ENCODE data around the gene ABCC10. TPM values are rescaled to one million over a fixed set of nuclear protein-coding genes. Genes with fewer than 3 reads are reported as not detected.
"Not testable (repeated sequence)": the region's sequence is repeated elsewhere in the genome, so short reads cannot be mapped to it uniquely, and the experiment has no call there.

ABCC10 gene
- total RNA-seq, 1 donor from 2014 or later = 43.2 TPM

- no peak overlapping the region for H3K4me3 Mint-ChIP-seq (ENCODE audit: unreplicated experiment)
- H3K9me3 Mint-ChIP-seq (ENCODE audit: low read depth) = no peaks in the 10 kb centered on the region
- no peaks in the 10 kb centered on the region for H3K27me3 Mint-ChIP-seq (ENCODE audit: low read depth)
- peaks cover 5% of the 10 kb centered on the region for H3K36me3 Mint-ChIP-seq (ENCODE audit: low read depth)
- no peak for DNase-seq (ENCODE audit: low spot score)
- H3K27ac Mint-ChIP-seq (ENCODE audit: unreplicated experiment) = no peak overlapping the region
- H3K4me1 Mint-ChIP-seq (ENCODE audit: low read depth) = peaks cover 57% of the 10 kb centered on the region
- TF ChIP-seq, protein P1, sequence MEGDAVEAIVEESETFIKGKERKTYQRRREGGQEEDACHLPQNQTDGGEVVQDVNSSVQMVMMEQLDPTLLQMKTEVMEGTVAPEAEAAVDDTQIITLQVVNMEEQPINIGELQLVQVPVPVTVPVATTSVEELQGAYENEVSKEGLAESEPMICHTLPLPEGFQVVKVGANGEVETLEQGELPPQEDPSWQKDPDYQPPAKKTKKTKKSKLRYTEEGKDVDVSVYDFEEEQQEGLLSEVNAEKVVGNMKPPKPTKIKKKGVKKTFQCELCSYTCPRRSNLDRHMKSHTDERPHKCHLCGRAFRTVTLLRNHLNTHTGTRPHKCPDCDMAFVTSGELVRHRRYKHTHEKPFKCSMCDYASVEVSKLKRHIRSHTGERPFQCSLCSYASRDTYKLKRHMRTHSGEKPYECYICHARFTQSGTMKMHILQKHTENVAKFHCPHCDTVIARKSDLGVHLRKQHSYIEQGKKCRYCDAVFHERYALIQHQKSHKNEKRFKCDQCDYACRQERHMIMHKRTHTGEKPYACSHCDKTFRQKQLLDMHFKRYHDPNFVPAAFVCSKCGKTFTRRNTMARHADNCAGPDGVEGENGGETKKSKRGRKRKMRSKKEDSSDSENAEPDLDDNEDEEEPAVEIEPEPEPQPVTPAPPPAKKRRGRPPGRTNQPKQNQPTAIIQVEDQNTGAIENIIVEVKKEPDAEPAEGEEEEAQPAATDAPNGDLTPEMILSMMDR (IDR thresholded peaks at IDR 0.05) = no peak
Measured at GRCh38 chr6:43494766-43495165, 67.4 kb downstream of the ABCC10 start.

DNA sequence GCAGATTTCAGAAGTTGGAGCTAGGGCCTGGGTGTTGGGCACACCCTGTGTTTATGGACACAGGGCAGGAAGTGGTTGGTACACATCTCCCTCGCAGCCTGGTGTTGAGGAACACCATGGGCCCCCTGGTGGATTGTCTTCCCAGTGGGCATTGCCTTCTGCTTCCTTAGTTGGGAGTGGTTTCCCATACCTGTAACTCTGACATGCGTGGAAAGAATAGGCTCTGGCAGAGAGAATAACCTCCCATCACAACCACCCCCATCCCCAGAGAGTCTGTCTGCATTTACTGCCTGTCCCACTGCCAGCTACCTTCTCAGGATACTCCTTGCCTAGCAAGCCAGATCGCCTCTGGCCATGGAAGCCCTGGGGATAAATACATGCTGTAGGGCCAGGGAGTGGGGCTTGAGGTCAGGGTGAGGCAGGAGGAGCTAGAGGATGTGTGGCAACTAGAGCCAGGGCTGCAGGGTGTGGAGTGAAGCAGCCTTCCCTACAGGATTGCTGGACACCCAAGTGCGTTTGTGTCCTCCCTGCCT lies 68.1 kb downstream of the ABCC10 start:
- no peak overlapping the region for H3K4me3 Mint-ChIP-seq (ENCODE audit: unreplicated experiment)
- no peaks in the 10 kb centered on the region for H3K9me3 Mint-ChIP-seq (ENCODE audit: low read depth)
- H3K4me1 Mint-ChIP-seq (ENCODE audit: low read depth) = peaks cover 52% of the 10 kb centered on the region
- peaks cover 8% of the 10 kb centered on the region for H3K36me3 Mint-ChIP-seq (ENCODE audit: low read depth)
- TF ChIP-seq, protein P1 (IDR thresholded peaks at IDR 0.05) = peak; percentile 63
- no peak for DNase-seq (ENCODE audit: low spot score)
- peak overlapping the region; percentile 59 for H3K27ac Mint-ChIP-seq (ENCODE audit: unreplicated experiment)
- H3K27me3 Mint-ChIP-seq (ENCODE audit: low read depth) = no peaks in the 10 kb centered on the region

DNA sequence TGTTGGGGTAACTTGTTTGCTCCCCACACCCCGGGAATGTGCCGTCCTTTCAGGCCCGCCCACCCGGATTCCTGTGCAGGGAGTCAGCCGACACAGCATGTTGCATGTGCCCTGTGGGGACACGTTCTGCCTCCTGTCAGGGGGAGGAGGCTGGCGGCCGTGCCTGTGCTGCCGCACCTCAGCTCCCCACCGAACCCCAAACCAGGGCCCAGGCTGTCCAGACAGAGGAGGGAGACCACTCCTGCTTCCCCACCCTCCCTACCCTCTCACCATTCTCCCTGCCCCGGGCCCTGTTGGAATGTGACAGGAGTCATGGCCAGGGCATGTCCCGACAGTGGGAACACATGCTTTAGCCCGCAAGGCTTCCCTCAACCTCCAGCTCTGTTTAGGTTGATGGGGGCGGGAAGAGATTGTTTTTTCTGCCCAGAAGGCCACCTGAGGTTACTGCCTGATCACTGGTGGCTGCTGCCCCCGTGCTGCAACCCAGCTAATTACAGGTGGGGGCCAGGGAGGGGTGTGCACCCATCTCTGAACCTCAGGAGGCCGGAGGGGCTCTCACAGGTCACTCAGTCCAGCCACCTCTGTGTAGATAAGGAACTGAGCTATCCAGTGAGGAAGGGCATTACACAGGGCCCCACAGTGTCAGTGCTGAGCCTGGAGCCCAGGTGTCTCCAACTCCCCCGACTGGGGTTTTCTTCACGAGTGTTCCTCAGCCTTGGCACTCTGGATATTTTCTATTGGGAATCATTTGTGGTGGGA lies 69.2 kb downstream of the ABCC10 start:
- no peaks in the 10 kb centered on the region for H3K27me3 Mint-ChIP-seq (ENCODE audit: low read depth)
- TF ChIP-seq, protein P1 (IDR thresholded peaks at IDR 0.05) = peak; percentile 81
- no peak overlapping the region for H3K4me3 Mint-ChIP-seq (ENCODE audit: unreplicated experiment)
- peaks cover 13% of the 10 kb centered on the region for H3K36me3 Mint-ChIP-seq (ENCODE audit: low read depth)
- no peak for DNase-seq (ENCODE audit: low spot score)
- peak overlapping the region; percentile 59 for H3K27ac Mint-ChIP-seq (ENCODE audit: unreplicated experiment)
- no peaks in the 10 kb centered on the region for H3K9me3 Mint-ChIP-seq (ENCODE audit: low read depth)
- H3K4me1 Mint-ChIP-seq (ENCODE audit: low read depth) = peaks cover 52% of the 10 kb centered on the region

GRCh38 chr6:43497129-43497396 lies 69.7 kb downstream of the ABCC10 start:
- Mint-ChIP-seq H3K36me3 (ENCODE audit: low read depth) (peaks cover 16% of the 10 kb centered on the region), H3K27ac (ENCODE audit: unreplicated experiment) (no peak overlapping the region), H3K4me1 (ENCODE audit: low read depth) (peaks cover 48% of the 10 kb centered on the region), H3K9me3 (ENCODE audit: low read depth) (no peaks in the 10 kb centered on the region), H3K27me3 (ENCODE audit: low read depth) (no peaks in the 10 kb centered on the region), H3K4me3 (ENCODE audit: unreplicated experiment) (no peak overlapping the region)
- no peak for DNase-seq (ENCODE audit: low spot score)
- TF ChIP-seq, protein P1 (IDR thresholded peaks at IDR 0.05) = no peak

DNA sequence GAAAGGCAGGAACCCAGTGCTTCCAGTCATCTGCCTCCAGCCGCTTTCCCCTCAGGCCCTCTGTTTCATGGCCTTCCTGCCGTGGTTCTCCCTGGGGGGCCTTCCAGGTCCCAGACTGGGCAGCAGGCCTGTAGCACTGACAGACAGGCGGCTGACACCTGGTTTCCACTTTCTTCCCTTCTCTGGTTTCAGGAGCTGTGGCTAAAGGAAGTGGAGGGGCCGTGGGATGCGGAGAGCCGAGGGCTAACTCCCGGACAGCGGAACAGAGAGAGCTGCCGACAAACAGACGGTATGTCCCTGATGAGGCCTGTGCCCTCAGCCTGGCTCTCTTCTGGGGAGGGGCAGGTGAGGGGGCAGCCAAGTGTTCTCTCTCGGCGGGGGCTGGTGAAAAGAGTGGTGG lies 70.3 kb downstream of the ABCC10 start:
- Mint-ChIP-seq H3K9me3 (ENCODE audit: low read depth) (no peaks in the 10 kb centered on the region), H3K27ac (ENCODE audit: unreplicated experiment) (no peak overlapping the region), H3K36me3 (ENCODE audit: low read depth) (peaks cover 16% of the 10 kb centered on the region), H3K4me1 (ENCODE audit: low read depth) (peaks cover 41% of the 10 kb centered on the region), H3K4me3 (ENCODE audit: unreplicated experiment) (no peak overlapping the region), H3K27me3 (ENCODE audit: low read depth) (no peaks in the 10 kb centered on the region)
- TF ChIP-seq, protein P1 (IDR thresholded peaks at IDR 0.05) = no peak
- DNase-seq (ENCODE audit: low spot score) = no peak

- not testable (repeated sequence) for DNase-seq (ENCODE audit: low spot score); H3K9me3 Mint-ChIP-seq (ENCODE audit: low read depth); H3K27me3 Mint-ChIP-seq (ENCODE audit: low read depth); H3K4me3 Mint-ChIP-seq (ENCODE audit: unreplicated experiment); H3K27ac Mint-ChIP-seq (ENCODE audit: unreplicated experiment)
- Mint-ChIP-seq H3K4me1 (ENCODE audit: low read depth) (peaks cover 35% of the 10 kb centered on the region), H3K36me3 (ENCODE audit: low read depth) (peaks cover 18% of the 10 kb centered on the region)
Measured at GRCh38 chr6:43498291-43498690, 71.0 kb downstream of the ABCC10 start.
